ENCODE measurements around the gene ALG3.

- TF ChIP-seq CTCF (IDR thresholded peaks at IDR 0.05) (no peak), ZFX (IDR thresholded peaks at IDR 0.05; ENCODE audit: borderline replicate concordance) (no peak)
Measured at GRCh38 chr3:184192889-184193288, 55.9 kb downstream of the ALG3 start.
